Fibroblast of mammary gland (primary cell): ENCODE measurements around the gene MACF1.
"Not testable (repeated sequence)": the region's sequence is repeated elsewhere in the genome, so short reads cannot be mapped to it uniquely, and the experiment has no call there.

Experiments
- DNase-seq: peaks from one replicate; pipeline ENCODE4 v3.0.0-alpha.2; 2010; ENCODE audit warnings: low read depth
- H3K4me3 ChIP-seq: 2 replicates; pipeline ENCODE4 v1.5.1; 2011; ENCODE audit warnings: low read depth, mild to moderate bottlenecking, low read length, moderate library complexity; ENCODE audit not compliant: control insufficient read depth
- TF ChIP-seq, protein P1 (sequence below): conservative IDR thresholded peaks from 2 replicates; pipeline ENCODE4 v1.5.1; 2011; ENCODE audit warnings: low read depth, low read length, inconsistent platforms; ENCODE audit not compliant: control insufficient read depth, insufficient read depth

The MACF1 gene

GRCh38 chr1:39473324-39473723 lies 268.8 kb downstream of the MACF1 start:
- no peak overlapping the region for H3K4me3 ChIP-seq
- TF ChIP-seq, protein P1, sequence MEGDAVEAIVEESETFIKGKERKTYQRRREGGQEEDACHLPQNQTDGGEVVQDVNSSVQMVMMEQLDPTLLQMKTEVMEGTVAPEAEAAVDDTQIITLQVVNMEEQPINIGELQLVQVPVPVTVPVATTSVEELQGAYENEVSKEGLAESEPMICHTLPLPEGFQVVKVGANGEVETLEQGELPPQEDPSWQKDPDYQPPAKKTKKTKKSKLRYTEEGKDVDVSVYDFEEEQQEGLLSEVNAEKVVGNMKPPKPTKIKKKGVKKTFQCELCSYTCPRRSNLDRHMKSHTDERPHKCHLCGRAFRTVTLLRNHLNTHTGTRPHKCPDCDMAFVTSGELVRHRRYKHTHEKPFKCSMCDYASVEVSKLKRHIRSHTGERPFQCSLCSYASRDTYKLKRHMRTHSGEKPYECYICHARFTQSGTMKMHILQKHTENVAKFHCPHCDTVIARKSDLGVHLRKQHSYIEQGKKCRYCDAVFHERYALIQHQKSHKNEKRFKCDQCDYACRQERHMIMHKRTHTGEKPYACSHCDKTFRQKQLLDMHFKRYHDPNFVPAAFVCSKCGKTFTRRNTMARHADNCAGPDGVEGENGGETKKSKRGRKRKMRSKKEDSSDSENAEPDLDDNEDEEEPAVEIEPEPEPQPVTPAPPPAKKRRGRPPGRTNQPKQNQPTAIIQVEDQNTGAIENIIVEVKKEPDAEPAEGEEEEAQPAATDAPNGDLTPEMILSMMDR: no peak
- no peak for DNase-seq

DNA sequence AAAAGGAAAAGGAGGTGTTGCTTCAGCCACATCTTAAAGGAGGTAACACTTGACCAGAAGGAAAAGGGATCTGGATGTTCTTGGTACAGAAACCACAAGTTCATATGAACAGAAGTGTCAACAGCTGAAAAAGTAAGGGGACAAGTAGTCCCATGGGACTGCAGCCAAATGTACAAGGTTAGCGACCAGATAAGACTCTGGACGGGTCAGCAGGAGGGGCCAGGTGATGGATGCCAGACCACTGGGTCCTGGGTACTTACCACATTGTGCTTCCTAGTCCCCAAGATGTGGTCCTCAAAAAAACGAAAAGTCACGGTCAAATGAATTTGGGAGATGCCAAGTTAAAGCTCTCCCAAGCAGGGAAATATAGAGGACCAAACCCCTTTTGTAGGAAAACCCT lies 270.3 kb downstream of the MACF1 start:
- TF ChIP-seq, protein P1: no peak

GRCh38 chr1:39475551-39475950 lies 271.1 kb downstream of the MACF1 start:
- not testable (repeated sequence) for DNase-seq, H3K4me3 ChIP-seq

More for the DNA sequence above, 270.3 kb downstream of the MACF1 start:
- no peak for DNase-seq
- H3K4me3 ChIP-seq: no peak overlapping the region

DNA sequence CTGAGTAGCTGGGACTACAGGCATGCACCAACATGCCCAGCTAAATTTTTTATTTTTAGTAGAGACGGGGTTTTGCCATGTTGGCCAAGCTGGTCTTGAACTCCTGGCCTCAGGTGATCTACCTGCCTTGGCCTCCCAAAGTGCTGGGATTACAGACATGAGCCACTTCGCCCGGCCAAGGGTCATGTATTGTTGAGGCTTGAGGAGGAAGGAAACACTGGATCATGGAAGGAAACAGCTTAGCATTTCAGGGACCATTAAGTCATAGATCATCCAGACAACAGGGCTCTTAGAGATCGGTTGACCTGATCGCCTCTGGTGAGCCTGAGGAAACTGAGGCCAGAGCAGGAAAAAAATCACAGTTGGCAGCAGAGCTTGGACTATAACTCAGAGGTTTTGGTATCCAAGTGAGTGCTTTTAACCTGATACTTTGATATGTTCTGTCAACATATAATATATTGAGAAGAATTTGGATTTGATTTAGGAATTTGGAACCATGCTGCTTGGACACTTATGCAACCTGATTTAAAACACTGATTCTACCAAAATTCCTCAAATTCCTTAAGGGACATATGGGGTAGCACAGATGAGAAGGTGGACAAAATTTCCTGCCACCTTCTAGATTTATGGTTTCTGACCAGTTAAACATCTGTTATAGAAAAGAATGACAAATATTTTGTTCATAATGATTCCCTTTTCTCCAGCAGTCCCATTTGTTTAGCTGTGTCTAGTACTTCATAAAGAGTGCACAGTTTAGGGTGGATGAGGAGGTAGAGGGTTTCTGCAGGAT lies 273.8 kb downstream of the MACF1 start:
- H3K4me3 ChIP-seq: no peak overlapping the region
- TF ChIP-seq, protein P1: no peak
- no peak for DNase-seq

- TF ChIP-seq, protein P1: no peak
- H3K4me3 ChIP-seq: no peak overlapping the region
- no peak for DNase-seq
Measured at GRCh38 chr1:39481289-39481688, 276.8 kb downstream of the MACF1 start.

- DNase-seq: no peak
- no peak overlapping the region for H3K4me3 ChIP-seq
- TF ChIP-seq, protein P1: no peak
Measured at GRCh38 chr1:39483276-39483675, 278.8 kb downstream of the MACF1 start.

GRCh38 chr1:39484564-39484963 lies 280.1 kb downstream of the MACF1 start:
- TF ChIP-seq, protein P1: no peak

More at GRCh38 chr1:39484564-39484963, 280.1 kb downstream of the MACF1 start:
- H3K4me3 ChIP-seq: no peak overlapping the region
- DNase-seq: no peak
